Islet precursor cell (in vitro differentiated cells): ENCODE results near the gene UVSSA.
A peak's percentile ranks its signal among the peaks of the same experiment; 100 is the strongest.
"Not testable (repeated sequence)": the region's sequence is repeated elsewhere in the genome, so short reads cannot be mapped to it uniquely, and the experiment has no call there.

Experiments used
- DNase-seq: peaks from one replicate; pipeline ENCODE4 v3.0.0-alpha.2; 2018

UVSSA gene

DNA sequence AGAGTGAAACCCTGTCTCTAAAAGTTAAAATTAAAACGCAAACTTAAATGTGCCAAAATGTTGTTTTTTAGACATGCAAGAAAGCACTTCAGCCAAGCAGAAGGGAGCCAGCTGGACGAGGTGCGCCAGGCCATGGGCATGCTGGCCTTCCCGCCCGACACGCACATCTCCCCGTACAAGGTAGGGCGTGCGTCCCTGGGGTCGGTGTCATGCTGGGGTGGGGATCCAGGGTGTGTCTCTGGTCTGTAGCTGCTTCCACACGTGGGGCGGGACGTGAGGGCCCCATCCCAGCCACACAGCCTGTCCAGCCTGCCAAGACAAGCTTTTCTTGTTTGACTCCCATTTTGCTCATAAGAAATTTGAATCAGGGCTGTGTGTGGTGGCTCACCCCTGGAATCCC lies 14.3 kb upstream of the UVSSA start:
- DNase-seq, result no peak

DNA sequence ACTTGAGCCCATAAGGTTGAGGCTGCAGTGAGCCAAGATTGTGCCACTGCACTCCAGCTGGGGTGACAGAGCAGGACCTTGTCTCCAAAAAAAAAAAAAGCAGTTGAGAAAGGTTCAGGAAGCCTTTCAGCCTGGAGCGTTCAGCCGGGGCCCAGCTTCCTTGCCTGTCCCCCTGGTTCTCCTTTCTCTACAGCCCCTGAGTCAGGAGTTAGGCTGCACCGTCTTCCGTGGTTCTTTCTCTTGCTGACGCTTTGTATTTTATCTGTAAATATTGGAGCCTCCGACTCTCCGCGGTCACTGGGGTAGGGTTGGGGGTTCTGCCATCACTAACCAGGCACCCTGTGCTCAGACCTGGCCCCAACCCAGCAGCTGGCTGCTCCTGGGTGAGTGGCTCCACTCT lies 13.8 kb upstream of the UVSSA start:
- no peak for DNase-seq

DNA sequence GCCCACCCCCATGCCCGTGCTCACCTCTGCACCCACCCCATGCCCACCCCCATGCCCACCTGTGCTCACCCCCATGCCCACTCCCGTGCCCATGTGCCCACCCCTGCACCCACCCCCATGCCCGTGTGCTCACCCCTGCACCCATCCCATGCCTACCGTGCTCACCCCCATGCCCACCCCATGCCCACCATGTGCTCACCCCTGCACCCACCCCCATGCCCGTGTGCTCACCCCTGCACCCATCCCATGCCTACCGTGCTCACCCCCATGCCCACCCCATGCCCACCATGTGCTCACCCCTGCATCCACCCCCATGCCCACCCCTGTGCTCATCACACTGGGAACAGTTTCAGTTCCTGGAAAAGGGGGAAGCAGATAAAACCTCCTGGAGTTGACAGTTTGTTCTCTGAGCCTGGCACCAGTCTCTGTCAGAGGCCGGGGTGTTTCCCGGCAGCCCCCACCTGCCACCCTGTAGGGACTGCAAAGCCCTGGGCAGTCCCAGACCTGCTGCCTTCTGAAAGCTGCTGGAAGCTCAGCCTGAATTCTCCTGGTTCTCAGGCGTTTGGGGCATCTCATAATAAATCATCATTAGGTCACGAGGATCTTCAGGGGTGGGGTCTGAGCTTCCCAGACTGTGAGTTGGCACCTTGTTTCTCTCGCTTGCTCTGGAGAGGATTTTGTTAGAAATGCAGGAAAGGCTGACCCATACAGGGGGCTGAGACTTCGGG lies 13.0 kb upstream of the UVSSA start:
- DNase-seq, result not testable (repeated sequence)

DNA sequence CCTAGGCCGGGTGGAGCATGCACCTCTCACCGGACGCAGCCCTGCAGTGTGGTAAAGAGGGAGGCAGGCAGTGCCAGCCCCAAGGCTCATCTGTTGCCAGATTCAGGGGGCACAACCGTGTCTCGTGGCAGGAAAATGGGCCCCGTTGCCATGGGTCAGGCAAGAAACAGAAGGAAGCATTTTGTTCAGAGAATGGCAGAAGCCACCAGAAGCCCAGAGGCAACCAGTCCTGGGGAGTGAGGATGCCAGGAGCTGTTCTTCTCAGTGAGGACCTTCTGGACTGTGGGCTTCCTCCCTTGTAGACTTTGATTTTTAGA lies 12.5 kb upstream of the UVSSA start:
- no peak for DNase-seq

DNA sequence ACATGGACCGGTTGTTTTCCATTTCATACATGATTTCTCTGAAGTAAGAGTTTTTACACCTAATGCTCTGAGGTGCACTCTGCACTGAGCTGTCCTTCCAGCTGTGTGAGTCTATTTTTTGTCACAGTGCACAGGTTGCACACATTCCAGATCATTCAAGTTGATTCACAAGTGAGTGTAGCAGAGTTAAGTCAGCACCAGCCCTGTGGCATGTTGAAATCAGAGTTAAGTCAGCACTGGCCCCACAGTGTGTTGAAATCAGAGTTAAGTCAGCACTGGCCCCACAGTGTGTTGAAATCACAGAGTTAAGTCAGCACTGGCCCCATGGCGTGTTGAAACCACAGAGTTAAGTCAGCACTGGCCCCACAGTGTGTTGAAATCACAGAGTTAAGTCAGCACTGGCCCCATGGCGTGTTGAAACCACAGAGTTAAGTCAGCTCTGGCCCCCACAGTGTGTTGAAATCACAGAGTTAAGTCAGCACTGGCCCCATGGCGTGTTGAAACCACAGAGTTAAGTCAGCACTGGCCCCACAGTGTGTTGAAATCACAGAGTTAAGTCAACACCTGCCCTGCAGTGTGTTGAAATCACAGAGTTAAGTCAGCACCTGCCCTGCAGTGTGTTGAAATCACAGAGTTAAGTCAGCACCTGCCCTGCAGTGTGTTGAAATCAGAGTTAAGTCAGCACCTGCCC lies 11.7 kb upstream of the UVSSA start:
- DNase-seq, result not testable (repeated sequence)

DNA sequence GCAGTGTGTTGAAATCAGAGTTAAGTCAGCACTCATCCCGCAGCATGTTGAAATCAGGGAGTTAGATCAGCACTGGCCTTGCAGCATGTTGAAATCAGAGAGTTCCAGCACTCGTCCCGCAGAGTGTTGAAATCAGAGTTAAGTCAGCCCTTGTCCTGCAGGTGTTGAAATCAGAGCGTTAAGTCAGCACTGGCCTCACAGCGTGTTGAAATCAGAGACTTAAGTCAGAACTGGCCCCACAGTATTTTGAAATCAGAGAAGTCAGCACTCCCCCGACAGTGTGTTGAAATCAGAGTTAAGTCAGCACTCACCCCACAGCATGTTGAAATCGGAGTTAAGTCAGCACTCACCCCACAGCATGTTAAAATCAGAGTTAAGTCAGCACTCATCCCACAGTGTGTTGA lies 10.9 kb upstream of the UVSSA start:
- DNase-seq, result no peak

DNA sequence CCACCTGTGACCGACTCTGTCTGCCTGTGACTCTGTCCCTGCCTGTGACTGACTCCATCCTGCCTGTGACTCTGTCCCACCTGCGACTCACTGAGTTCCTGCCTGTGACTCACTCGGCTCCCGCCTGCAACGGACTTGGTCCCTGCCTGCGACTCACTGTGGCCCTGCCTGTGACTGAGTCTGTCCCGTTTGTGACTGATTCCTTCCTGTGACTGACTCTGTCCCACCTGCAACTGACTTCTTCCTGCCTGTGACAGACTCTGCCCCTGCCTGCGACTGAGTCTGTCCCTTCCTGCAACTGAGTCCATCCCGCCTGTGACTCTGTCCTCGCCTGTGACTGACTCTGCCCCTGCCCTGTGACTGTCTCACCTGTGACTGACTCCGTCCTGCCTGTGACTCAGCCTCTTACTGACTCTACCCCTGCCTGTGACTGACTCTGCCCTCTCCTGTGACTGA lies 9.6 kb upstream of the UVSSA start:
- DNase-seq, result peak; percentile 94

DNA sequence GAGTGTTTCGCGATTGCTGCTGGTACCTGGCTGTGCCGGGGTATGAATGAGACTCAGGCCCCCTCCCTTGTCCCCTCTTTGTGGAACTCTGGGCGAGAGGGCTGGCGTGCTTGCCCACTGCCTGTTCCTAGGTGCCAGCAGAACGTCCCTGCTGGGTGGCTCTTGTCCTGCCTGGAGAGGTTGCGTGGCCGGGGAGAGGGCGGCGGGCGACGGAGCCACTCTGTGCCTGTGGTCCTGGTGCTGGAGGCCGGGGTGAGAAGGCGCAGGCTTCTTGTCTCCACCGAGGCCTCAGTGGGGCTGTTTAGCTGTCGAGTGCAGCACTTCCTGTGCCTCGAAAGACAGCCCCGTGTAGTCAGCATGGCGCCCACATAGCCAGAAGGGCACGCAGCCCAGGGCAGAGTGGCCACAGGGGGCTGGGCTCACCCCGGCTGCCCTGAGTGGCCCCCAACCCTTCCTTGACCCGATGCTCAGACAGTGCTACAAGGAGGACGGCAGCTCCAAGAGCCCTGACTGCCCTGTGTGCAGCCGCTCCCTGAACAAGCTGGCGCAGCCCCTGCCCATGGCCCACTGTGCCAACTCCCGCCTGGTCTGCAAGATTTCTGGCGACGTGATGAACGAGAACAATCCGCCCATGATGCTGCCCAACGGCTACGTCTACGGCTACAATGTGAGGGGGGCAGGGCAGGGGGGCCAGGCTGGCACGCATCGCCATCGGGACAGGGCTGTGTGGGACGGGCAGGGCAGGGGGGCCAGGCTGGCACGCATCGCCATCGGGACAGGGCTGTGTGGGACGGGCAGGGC lies 8.9 kb upstream of the UVSSA start:
- DNase-seq, result no peak

DNA sequence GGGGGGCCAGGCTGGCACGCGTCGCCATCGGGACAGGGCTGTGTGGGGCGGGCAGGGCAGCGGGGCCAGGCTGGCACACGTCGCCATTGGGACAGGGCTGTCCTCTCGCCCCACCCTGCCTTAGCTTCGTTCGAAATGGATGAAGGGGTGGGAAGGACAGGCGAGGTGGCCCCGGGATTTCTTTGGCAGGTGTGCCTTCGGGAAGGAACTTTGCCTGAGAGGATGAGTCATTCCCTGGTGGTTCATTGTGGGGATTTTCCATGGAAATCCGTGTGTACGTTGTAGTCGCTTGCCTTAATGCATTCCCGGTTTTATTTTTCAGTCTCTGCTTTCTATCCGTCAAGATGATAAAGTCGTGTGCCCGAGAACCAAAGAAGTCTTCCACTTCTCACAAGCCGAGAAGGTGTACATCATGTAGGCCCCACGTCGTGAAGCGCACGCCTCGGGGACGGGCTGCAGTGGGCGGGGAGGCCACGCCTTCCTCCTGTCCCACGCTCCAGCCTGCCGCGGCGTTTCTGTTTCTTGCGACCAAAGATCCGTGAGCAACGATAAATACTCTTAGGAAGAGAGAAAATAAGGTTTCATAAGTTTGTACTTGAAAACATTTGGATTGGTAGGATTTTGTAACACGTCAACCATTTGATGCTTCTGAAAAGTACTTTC lies 8.1 kb upstream of the UVSSA start:
- DNase-seq, result no peak

DNA sequence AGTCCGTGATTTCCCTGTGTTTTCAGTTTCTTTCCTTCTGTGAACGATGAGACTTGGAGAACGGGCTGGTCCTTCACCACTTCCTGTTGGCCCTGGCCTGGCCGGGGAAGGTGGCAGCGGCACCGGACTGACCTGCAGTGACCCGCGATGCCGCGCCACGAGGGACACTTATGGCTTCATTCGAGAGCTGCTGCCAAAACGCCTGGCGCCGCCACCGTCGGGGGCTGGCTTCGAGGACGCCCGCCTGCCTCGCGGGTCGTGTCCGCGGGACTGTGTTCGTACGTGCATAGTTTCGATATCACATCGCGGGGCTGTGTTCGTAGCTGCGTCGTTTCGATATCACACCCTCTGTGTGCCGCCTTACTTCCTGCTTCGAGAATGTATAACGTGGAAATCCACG lies 7.5 kb upstream of the UVSSA start:
- DNase-seq, result no peak

DNA sequence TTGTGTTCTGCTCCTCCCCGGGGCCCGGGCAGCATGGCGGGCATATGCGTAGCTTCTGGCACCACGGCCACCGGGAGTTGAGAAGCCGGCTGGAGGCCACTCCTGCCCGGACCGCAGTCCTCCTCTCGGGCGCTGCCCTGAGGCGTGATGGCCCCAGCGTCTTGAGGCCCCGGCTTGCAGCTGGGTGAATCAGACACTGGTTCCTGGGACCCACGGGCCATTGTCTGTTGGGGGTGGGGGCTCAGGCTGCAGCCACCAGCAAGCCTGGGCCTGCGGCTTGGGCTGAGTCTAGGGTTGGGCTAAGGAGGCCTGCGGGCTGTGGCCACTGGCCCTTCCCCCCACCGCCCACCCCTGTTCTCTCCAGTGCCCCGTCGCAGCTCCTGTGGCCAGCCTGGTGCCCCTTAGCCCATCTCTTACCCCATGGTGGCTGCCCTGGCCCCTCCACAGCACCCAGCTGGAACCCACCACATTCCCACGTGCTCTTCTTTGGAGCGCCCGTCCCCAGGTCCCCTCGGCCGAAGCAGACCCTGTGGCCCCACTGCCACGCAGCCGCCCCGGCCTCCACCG lies 6.7 kb upstream of the UVSSA start:
- no peak for DNase-seq

DNA sequence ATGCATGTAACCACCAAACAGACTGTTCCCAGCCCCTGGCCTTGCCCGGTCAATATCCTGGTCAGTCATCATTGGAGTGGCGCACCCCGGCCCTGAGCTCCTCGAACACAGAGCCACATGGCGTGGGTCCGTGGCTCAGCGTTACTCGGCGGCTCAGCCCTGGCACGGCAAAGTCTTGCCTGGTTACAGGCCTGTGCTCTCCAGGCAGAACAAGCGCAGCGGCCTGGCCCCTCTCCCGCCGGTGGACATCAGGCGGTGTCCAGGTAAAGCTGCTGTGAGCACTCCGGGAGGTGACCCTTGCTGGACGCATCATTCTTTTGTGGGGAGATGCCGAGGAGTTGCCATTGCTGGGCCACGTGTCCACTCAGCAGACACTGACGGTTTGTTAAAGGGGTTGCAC lies 6.1 kb upstream of the UVSSA start:
- DNase-seq, result no peak

DNA sequence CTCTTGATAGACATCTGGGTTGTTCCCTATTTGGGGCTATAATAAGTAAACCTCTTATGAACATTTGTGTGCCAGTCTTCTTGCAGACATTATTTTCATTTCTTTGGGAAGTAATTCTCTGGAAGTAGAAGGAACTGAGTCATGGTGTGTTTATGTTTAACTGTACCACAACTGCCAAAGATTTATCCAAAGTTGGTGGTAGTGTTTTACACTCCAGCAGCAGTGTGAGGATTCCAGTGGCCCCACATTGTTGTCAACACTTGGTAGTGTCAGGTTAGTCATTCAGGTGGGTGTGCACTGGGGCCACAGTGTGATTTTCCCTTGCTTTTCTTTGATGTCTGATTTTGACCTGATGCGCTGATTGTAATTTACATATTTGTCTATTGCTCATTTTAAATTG lies 5.0 kb upstream of the UVSSA start:
- DNase-seq, result no peak

DNA sequence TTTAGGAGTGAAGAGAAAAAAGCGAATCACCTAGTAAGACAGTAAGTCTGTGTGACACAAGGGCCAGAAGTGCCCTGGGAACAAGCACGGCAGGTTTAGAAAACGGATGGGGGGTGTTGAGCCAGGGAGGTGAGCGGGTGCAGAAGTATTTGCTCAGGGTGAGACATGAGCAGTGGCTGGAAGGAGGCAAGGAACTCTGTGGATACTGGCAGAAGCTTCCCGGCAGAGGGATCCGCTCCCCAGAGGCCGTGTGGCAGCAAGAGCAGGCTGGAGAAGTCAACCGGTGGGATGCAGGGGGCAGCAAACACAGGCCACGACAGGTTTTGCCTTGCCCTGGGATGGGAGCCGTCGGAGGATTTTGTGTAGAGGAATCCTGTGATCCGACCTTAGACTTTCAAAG lies 2.3 kb upstream of the UVSSA start:
- no peak for DNase-seq

DNA sequence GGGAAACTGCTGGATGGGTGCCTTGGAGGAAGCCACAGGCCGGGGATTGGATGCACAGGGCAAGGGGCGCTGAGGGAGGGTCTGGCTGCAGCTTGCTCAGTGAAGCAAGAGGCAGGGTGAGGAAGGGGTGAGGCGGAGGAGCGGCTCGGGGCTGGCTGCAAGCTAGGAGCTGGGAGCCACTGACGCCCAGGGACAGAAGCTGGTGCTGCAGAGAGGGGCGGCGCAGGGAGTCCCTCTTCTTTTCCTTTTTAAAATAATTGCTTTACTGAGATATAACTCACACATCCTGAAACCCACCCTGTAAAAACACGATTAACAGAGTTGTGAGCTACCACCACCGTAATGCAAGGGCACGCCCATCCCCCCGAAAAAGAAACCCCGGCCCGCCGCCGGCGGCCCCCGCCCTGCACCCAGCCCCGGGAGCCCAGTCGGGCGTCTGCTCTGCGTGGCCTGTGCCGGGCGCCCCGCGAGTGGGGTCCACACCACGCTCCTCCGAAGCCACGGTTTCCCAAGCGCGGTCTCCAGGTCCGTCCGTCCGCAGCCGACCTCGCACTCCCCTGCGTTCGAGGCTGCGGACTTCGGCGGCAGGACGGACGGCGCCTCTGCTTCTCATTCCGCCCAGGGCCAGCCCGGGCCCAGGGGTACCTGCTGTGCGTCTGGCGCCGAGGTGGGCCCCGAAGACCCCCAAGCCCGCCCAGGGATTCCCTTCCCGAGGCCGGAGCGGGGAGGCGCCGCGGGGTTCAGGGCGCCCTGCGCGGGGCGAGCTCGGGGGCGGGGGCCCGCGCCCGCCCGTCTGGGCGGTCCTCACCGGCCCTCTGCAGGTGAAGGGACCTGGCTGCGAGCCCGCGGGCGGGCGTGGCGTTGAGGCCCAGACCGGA lies 866 bp upstream of the UVSSA start:
- DNase-seq, result peak; percentile 91

DNA sequence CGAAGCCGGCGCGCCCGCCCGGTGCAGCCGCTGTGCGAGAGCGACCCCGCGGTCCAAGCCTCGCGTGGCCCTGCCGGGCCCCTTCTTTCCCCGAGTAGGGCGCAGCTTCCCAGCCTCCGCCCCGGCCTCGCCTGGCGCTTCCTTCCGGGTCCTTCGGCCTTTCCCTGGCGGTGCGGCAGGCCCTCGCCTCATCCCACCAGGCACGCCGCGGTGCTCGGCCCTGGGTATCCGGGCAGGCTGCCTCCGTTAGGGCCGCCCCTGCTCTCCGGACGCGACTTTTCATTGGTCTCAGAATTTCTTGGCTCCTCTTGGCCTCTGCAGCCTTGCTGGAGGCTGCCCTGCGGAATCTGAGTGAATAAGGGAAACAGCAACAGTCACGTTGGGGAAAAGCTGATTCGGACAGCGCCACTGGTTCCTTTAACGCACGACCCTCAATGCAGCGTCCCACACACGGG lies 429 bp downstream of the UVSSA start:
- peak; percentile 86 for DNase-seq

DNA sequence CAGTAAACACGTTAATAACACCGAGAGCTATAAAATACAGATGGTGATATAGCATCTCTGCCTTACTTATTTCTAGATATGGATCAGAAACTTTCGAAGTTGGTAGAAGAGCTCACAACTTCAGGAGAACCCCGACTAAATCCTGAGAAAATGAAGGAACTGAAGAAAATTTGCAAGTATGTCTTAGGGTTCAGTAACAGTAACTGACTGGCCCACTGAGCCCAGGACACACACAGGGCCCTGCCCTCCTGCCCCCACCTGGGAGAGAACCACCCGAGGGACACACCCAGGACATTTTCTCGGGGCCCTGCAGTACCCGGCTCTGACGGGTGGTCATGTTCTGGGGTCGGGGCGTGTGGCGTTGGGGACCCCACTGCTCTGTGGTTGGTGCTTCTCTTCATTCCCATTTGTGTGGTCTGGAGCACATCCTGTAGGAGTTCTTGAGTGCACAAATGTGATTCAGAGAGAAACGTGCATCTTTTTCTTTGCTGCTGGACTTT lies 1.1 kb downstream of the UVSSA start:
- DNase-seq, result no peak

DNA sequence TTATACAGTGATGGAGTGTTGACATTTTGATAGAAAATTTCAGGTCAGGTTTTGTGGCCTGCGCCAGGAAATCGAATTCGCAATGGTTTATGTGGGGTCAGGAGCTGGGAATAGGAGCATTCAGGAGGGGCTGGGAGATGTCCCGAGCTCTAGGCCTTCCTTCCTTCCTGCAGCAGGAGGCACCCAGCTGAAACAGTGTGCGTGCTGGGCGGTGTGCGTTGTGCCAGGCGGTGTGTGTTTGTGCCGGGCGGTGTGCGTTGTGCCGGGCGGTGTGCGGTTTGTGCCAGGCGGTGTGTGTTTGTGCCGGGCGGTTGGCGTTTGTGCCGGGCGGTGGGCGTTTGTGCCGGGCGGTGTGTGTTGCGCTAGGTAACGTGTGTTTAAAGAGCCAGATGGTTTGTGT lies 1.7 kb downstream of the UVSSA start:
- no peak for DNase-seq

DNA sequence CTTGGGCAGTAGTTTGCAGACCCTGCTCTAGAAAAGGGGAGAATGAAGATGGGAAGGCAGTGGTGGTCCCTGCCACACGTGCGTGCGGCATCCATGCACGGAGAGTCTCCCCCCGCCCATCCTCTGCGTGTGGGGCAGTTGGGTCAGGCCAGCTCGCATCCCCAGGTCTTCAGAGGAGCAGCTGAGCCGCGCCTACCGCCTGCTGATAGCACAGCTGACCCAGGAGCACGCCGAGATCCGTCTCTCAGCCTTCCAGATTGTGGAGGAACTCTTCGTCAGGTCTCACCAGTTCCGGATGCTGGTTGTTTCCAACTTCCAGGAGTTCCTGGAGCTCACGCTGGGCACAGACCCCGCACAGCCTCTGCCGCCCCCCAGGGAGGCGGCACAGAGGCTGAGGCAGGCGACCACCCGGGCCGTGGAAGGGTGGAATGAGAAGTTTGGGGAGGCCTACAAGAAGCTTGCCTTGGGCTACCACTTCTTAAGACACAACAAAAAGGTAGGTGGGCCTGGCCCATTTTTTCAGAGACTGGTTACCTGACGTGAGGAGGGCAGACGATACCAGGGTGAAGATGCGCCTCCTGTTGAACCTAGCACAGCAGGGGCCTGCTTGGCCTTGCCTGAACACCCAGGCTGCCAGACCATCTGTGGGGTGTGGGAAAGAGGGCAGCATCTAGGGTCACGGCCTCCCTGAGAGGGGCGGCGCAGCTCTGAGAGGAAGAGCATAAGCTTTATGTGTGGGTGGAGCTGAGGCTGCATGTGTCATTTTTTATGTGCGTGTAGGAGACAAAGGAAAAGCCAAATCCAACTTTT lies 2.6 kb downstream of the UVSSA start:
- no peak for DNase-seq

DNA sequence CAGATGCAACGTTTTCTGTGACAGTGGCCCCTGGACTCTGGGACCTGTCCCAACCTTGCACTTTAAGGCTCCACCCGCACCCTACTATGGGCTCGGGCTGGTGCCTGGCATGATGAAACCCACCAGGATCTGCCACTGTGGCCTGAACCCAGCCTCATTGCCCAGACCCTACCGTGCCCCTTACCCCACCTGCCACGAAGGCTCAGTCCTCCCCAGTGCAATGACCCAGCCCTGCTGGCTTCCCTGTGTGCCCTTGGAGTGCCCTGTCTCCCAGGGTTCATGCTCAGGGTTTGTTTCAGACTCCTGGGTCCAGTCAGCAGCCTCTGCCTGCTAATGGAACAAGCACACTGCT lies 3.1 kb downstream of the UVSSA start:
- no peak for DNase-seq
